WTC11 (cell line): ENCODE results near the gene IFNK.

Experiments used
- CBFB ChIP-seq: sonication (generic); formaldehyde crosslinking; IDR thresholded peaks from 2 replicates; pipeline ENCODE4 v1.8.1; 2022; ENCODE audit warnings: mild to moderate bottlenecking, low read depth, missing genetic modification reagents
- CREB1 ChIP-seq: sonication (generic); formaldehyde crosslinking; IDR thresholded peaks from 2 replicates; pipeline ENCODE4 v1.8.0; 2023; ENCODE audit warnings: mild to moderate bottlenecking, missing genetic modification reagents
- CREM ChIP-seq: sonication (generic); formaldehyde crosslinking; IDR thresholded peaks from 2 replicates; pipeline ENCODE4 v1.8.1; 2022; ENCODE audit warnings: mild to moderate bottlenecking, missing genetic modification reagents, moderate library complexity
- GABPB1 ChIP-seq: sonication (generic); formaldehyde crosslinking; IDR thresholded peaks from 2 replicates; pipeline ENCODE4 v1.8.1; 2023; ENCODE audit warnings: mild to moderate bottlenecking, missing genetic modification reagents
- RORB ChIP-seq: fragments of 250-450 bp; sonication (Bioruptor Pico); IDR thresholded peaks from 2 replicates; pipeline ENCODE4 v1.9.0; 2021; ENCODE audit warnings: mild to moderate bottlenecking
- TF ChIP-seq, protein P1 (sequence below): sonication (generic); formaldehyde crosslinking; IDR thresholded peaks from 2 replicates; pipeline ENCODE4 v1.8.1; 2022; ENCODE audit warnings: low read depth, missing genetic modification reagents, borderline replicate concordance
- TF ChIP-seq, protein P2 (sequence below): sonication (generic); formaldehyde crosslinking; IDR thresholded peaks from 2 replicates; pipeline ENCODE4 v1.8.1; 2023; ENCODE audit warnings: mild to moderate bottlenecking, missing genetic modification reagents
- TF ChIP-seq, protein P3 (sequence below): sonication (generic); formaldehyde crosslinking; IDR thresholded peaks from 2 replicates; pipeline ENCODE4 v1.8.1; 2022; ENCODE audit warnings: low read depth, mild to moderate bottlenecking, moderate library complexity, missing genetic modification reagents, borderline replicate concordance
- TF ChIP-seq, protein P4 (sequence below): sonication (generic); formaldehyde crosslinking; conservative IDR thresholded peaks from 2 replicates; pipeline ENCODE4 v1.8.1; 2023; ENCODE audit warnings: mild to moderate bottlenecking, low read depth, missing genetic modification reagents, moderate library complexity
- TF ChIP-seq, protein P5 (sequence below): fragments of 200-600 bp; IDR thresholded peaks from 2 replicates; pipeline ENCODE4 v1.8.0; 2022; ENCODE audit warnings: antibody characterized with exemption
- TF ChIP-seq, protein P6 (sequence below): sonication (generic); formaldehyde crosslinking; IDR thresholded peaks from 2 replicates; pipeline ENCODE4 v1.8.1; 2022; ENCODE audit warnings: mild to moderate bottlenecking, moderate library complexity, missing genetic modification reagents
- TF ChIP-seq, protein P7 (sequence below): sonication (generic); formaldehyde crosslinking; IDR thresholded peaks from 2 replicates; pipeline ENCODE4 v1.8.0; 2022; ENCODE audit warnings: mild to moderate bottlenecking, missing genetic modification reagents
- TF ChIP-seq, protein P8 (sequence below): sonication (generic); formaldehyde crosslinking; IDR thresholded peaks from 2 replicates; pipeline ENCODE4 v1.8.0; 2023; ENCODE audit warnings: mild to moderate bottlenecking, missing genetic modification reagents

DNA sequence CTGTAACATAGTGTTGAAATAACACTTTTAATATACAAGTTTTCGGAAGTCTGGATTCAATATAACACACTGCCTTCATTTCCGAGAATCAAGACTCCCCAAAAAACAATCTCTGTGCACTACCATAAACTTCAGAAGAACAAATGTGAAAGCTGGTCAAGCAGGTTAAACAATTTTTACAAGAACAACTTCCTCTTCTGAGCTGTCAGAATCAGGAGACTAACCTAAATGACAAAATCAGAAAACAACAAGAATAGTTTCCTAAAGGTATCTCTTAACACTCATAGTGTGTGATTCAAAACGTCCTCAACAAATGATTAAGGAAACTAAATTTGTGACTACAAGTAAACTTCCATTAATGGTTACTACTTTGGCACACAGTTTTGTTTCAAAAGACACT is 37.6 kb downstream of the IFNK start:
- TF ChIP-seq, protein P1, sequence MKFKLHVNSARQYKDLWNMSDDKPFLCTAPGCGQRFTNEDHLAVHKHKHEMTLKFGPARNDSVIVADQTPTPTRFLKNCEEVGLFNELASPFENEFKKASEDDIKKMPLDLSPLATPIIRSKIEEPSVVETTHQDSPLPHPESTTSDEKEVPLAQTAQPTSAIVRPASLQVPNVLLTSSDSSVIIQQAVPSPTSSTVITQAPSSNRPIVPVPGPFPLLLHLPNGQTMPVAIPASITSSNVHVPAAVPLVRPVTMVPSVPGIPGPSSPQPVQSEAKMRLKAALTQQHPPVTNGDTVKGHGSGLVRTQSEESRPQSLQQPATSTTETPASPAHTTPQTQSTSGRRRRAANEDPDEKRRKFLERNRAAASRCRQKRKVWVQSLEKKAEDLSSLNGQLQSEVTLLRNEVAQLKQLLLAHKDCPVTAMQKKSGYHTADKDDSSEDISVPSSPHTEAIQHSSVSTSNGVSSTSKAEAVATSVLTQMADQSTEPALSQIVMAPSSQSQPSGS (CRISPR knock-in tag) = no peak
- TF ChIP-seq, protein P2, sequence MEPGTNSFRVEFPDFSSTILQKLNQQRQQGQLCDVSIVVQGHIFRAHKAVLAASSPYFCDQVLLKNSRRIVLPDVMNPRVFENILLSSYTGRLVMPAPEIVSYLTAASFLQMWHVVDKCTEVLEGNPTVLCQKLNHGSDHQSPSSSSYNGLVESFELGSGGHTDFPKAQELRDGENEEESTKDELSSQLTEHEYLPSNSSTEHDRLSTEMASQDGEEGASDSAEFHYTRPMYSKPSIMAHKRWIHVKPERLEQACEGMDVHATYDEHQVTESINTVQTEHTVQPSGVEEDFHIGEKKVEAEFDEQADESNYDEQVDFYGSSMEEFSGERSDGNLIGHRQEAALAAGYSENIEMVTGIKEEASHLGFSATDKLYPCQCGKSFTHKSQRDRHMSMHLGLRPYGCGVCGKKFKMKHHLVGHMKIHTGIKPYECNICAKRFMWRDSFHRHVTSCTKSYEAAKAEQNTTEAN (CRISPR knock-in tag) = no peak
- TF ChIP-seq, protein P3, sequence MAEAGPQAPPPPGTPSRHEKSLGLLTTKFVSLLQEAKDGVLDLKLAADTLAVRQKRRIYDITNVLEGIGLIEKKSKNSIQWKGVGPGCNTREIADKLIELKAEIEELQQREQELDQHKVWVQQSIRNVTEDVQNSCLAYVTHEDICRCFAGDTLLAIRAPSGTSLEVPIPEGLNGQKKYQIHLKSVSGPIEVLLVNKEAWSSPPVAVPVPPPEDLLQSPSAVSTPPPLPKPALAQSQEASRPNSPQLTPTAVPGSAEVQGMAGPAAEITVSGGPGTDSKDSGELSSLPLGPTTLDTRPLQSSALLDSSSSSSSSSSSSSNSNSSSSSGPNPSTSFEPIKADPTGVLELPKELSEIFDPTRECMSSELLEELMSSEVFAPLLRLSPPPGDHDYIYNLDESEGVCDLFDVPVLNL (CRISPR knock-in tag) = no peak
- TF ChIP-seq GABPB1 (CRISPR knock-in tag) = no peak
- TF ChIP-seq, protein P4, sequence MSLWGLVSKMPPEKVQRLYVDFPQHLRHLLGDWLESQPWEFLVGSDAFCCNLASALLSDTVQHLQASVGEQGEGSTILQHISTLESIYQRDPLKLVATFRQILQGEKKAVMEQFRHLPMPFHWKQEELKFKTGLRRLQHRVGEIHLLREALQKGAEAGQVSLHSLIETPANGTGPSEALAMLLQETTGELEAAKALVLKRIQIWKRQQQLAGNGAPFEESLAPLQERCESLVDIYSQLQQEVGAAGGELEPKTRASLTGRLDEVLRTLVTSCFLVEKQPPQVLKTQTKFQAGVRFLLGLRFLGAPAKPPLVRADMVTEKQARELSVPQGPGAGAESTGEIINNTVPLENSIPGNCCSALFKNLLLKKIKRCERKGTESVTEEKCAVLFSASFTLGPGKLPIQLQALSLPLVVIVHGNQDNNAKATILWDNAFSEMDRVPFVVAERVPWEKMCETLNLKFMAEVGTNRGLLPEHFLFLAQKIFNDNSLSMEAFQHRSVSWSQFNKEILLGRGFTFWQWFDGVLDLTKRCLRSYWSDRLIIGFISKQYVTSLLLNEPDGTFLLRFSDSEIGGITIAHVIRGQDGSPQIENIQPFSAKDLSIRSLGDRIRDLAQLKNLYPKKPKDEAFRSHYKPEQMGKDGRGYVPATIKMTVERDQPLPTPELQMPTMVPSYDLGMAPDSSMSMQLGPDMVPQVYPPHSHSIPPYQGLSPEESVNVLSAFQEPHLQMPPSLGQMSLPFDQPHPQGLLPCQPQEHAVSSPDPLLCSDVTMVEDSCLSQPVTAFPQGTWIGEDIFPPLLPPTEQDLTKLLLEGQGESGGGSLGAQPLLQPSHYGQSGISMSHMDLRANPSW (CRISPR knock-in tag) = no peak
- TF ChIP-seq CBFB = no peak
- TF ChIP-seq RORB (CRISPR knock-in tag) = no peak
- TF ChIP-seq, protein P5, sequence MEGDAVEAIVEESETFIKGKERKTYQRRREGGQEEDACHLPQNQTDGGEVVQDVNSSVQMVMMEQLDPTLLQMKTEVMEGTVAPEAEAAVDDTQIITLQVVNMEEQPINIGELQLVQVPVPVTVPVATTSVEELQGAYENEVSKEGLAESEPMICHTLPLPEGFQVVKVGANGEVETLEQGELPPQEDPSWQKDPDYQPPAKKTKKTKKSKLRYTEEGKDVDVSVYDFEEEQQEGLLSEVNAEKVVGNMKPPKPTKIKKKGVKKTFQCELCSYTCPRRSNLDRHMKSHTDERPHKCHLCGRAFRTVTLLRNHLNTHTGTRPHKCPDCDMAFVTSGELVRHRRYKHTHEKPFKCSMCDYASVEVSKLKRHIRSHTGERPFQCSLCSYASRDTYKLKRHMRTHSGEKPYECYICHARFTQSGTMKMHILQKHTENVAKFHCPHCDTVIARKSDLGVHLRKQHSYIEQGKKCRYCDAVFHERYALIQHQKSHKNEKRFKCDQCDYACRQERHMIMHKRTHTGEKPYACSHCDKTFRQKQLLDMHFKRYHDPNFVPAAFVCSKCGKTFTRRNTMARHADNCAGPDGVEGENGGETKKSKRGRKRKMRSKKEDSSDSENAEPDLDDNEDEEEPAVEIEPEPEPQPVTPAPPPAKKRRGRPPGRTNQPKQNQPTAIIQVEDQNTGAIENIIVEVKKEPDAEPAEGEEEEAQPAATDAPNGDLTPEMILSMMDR = no peak
- TF ChIP-seq, protein P6, sequence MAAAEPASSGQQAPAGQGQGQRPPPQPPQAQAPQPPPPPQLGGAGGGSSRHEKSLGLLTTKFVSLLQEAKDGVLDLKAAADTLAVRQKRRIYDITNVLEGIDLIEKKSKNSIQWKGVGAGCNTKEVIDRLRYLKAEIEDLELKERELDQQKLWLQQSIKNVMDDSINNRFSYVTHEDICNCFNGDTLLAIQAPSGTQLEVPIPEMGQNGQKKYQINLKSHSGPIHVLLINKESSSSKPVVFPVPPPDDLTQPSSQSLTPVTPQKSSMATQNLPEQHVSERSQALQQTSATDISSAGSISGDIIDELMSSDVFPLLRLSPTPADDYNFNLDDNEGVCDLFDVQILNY (CRISPR knock-in tag) = no peak
- TF ChIP-seq, protein P7, sequence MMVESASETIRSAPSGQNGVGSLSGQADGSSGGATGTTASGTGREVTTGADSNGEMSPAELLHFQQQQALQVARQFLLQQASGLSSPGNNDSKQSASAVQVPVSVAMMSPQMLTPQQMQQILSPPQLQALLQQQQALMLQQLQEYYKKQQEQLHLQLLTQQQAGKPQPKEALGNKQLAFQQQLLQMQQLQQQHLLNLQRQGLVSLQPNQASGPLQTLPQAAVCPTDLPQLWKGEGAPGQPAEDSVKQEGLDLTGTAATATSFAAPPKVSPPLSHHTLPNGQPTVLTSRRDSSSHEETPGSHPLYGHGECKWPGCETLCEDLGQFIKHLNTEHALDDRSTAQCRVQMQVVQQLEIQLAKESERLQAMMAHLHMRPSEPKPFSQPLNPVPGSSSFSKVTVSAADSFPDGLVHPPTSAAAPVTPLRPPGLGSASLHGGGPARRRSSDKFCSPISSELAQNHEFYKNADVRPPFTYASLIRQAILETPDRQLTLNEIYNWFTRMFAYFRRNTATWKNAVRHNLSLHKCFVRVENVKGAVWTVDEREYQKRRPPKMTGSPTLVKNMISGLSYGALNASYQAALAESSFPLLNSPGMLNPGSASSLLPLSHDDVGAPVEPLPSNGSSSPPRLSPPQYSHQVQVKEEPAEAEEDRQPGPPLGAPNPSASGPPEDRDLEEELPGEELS (CRISPR knock-in tag) = no peak
- TF ChIP-seq, protein P8, sequence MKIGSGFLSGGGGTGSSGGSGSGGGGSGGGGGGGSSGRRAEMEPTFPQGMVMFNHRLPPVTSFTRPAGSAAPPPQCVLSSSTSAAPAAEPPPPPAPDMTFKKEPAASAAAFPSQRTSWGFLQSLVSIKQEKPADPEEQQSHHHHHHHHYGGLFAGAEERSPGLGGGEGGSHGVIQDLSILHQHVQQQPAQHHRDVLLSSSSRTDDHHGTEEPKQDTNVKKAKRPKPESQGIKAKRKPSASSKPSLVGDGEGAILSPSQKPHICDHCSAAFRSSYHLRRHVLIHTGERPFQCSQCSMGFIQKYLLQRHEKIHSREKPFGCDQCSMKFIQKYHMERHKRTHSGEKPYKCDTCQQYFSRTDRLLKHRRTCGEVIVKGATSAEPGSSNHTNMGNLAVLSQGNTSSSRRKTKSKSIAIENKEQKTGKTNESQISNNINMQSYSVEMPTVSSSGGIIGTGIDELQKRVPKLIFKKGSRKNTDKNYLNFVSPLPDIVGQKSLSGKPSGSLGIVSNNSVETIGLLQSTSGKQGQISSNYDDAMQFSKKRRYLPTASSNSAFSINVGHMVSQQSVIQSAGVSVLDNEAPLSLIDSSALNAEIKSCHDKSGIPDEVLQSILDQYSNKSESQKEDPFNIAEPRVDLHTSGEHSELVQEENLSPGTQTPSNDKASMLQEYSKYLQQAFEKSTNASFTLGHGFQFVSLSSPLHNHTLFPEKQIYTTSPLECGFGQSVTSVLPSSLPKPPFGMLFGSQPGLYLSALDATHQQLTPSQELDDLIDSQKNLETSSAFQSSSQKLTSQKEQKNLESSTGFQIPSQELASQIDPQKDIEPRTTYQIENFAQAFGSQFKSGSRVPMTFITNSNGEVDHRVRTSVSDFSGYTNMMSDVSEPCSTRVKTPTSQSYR (CRISPR knock-in tag) = no peak
- no peak for TF ChIP-seq CREM (CRISPR knock-in tag)
- TF ChIP-seq CREB1 (CRISPR knock-in tag) = no peak
